ENCODE measurements around the gene NSUN5. TPM values are rescaled to one million over a fixed set of nuclear protein-coding genes. Genes with fewer than 3 reads are reported as not detected.
"Not testable (repeated sequence)": the region's sequence is repeated elsewhere in the genome, so short reads cannot be mapped to it uniquely, and the experiment has no call there.

NSUN5 gene
- total and polyA plus RNA-seq, 3 experiments from 2014 or later: 42.5 to 67.7 (median 66.6) TPM

DNA sequence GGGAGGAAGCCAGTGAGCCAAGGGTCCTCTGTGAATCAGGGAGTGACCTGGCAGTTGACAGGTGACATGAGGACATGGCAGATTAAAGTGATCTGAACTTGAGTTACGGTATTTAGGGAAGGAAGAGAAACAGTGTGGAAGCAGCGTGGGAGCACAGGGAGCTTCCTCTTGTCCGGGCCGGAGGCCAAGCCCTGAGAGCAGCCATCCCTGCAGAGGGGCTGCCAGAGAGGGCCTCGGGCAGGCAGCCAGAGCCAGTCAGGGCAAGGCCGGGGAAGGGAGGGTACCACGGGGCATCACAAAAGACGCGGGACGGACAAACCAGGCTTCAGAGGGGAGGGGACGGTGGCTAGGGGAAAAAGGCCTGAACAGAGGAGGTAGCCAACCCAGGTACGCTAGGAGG, 8.8 kb downstream of the NSUN5 start:
- H3K4me3 ChIP-seq (ENCODE audit: low read length); H3K9me3 ChIP-seq (ENCODE audit: low read length); POLR2A ChIA-PET; H3K27ac ChIP-seq (ENCODE audit: low read depth, low read length); H3K4me3 Mint-ChIP-seq; H3K4me1 ChIP-seq (ENCODE audit: insufficient read depth, low read length); H3K9me3 Mint-ChIP-seq; H3K27me3 ChIP-seq (ENCODE audit: insufficient read depth, low read length, poor library complexity, severe bottlenecking); CTCF ChIA-PET; H3K27me3 Mint-ChIP-seq; DNase-seq; H3K4me1 Mint-ChIP-seq; H3K36me3 ChIP-seq (ENCODE audit: insufficient read depth, low read length); H3K27ac Mint-ChIP-seq: not testable (repeated sequence)
- peaks cover 0 to 20% (median 2%) of the 10 kb centered on the region in 3 donors for H3K36me3 Mint-ChIP-seq

DNA sequence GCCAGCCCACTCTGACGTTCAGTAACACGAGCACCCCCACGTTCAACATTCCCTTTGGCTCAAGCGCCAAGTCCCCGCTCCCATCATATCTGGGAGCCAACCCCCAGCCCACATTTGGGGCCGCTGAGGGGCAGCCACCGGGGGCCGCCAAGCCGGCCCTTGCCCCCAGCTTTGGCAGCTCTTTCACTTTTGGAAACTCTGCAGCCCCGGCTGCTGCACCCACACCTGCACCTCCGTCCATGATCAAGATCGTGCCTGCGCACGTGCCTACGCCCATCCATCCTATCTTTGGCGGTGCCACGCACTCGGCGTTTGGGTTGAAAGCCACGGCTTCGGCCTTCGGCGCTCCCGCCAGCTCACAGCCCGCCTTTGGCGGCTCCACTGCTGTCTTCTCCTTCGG, 10.9 kb downstream of the NSUN5 start:
- H3K27ac Mint-ChIP-seq; H3K4me1 Mint-ChIP-seq; H3K36me3 Mint-ChIP-seq; H3K4me1 ChIP-seq (ENCODE audit: insufficient read depth, low read length); H3K9me3 ChIP-seq (ENCODE audit: low read length); H3K27me3 Mint-ChIP-seq; H3K4me3 Mint-ChIP-seq; POLR2A ChIA-PET; H3K27ac ChIP-seq (ENCODE audit: low read depth, low read length); H3K9me3 Mint-ChIP-seq; H3K36me3 ChIP-seq (ENCODE audit: insufficient read depth, low read length); H3K4me3 ChIP-seq (ENCODE audit: low read length); H3K27me3 ChIP-seq (ENCODE audit: insufficient read depth, low read length, poor library complexity, severe bottlenecking); CTCF ChIA-PET; DNase-seq: not testable (repeated sequence)

DNA sequence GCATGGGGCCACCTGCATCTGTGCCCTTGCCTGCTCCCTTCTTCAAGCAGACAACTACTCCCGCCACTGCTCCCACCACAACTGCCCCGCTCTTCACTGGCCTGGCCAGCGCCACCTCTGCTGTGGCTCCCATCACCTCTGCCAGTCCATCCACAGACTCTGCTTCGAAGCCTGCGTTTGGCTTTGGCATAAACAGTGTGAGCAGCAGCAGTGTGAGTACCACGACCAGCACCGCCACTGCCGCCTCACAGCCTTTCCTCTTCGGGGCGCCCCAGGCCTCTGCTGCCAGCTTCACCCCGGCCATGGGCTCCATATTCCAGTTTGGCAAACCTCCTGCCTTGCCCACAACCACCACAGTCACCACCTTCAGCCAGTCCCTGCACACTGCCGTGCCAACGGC, 11.4 kb downstream of the NSUN5 start:
- H3K27me3 Mint-ChIP-seq; H3K36me3 ChIP-seq (ENCODE audit: insufficient read depth, low read length); H3K4me1 ChIP-seq (ENCODE audit: insufficient read depth, low read length); H3K9me3 Mint-ChIP-seq; H3K4me3 Mint-ChIP-seq; H3K27ac Mint-ChIP-seq; H3K36me3 Mint-ChIP-seq; H3K27ac ChIP-seq (ENCODE audit: low read depth, low read length); H3K9me3 ChIP-seq (ENCODE audit: low read length); H3K4me3 ChIP-seq (ENCODE audit: low read length); H3K27me3 ChIP-seq (ENCODE audit: insufficient read depth, low read length, poor library complexity, severe bottlenecking); H3K4me1 Mint-ChIP-seq; DNase-seq; POLR2A ChIA-PET; CTCF ChIA-PET: not testable (repeated sequence)

DNA sequence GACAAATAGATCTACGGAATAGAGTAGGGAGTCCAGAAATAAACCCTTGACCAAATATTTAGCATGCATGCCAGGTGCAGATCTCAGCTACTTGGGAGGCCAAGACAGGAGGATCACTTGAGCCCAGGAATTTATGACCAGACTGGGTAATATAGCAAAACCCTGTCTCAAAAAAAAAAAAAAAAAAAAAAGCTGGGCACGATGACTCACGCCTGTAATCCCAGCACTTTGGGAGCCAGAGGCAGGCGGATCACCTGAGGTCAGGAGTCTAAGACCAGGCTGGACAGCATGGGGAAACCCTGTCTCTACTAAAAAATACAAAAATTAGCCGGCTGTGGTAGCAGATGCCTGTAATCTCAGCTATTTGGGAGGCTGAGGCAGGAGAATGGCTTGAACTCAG, 31.4 kb downstream of the NSUN5 start:
- H3K4me1 Mint-ChIP-seq; H3K9me3 Mint-ChIP-seq; H3K27ac Mint-ChIP-seq; H3K4me3 ChIP-seq (ENCODE audit: low read length); H3K9me3 ChIP-seq (ENCODE audit: low read length); H3K4me3 Mint-ChIP-seq; POLR2A ChIA-PET; H3K36me3 ChIP-seq (ENCODE audit: insufficient read depth, low read length); H3K27ac ChIP-seq (ENCODE audit: low read depth, low read length); H3K36me3 Mint-ChIP-seq; H3K27me3 ChIP-seq (ENCODE audit: insufficient read depth, low read length, poor library complexity, severe bottlenecking); DNase-seq; H3K27me3 Mint-ChIP-seq; CTCF ChIA-PET; H3K4me1 ChIP-seq (ENCODE audit: insufficient read depth, low read length): not testable (repeated sequence)

- POLR2A ChIA-PET, H3K4me1 Mint-ChIP-seq, H3K27me3 Mint-ChIP-seq: not testable (repeated sequence)
These were observed 40.8 kb downstream of the NSUN5 start for GRCh38 chr7:73267813-73268212.

GRCh38 chr7:73266719-73267368, 41.8 kb downstream of the NSUN5 start:
- H3K27ac ChIP-seq (ENCODE audit: low read depth, low read length); H3K36me3 Mint-ChIP-seq; DNase-seq; H3K4me3 Mint-ChIP-seq; H3K4me3 ChIP-seq (ENCODE audit: low read length); H3K36me3 ChIP-seq (ENCODE audit: insufficient read depth, low read length); H3K4me1 Mint-ChIP-seq; H3K9me3 ChIP-seq (ENCODE audit: low read length); H3K27me3 Mint-ChIP-seq; H3K9me3 Mint-ChIP-seq; H3K4me1 ChIP-seq (ENCODE audit: insufficient read depth, low read length); CTCF ChIA-PET; H3K27ac Mint-ChIP-seq; POLR2A ChIA-PET; H3K27me3 ChIP-seq (ENCODE audit: insufficient read depth, low read length, poor library complexity, severe bottlenecking): not testable (repeated sequence)

More at GRCh38 chr7:73267813-73268212, 40.8 kb downstream of the NSUN5 start:
- DNase-seq; H3K27me3 ChIP-seq (ENCODE audit: insufficient read depth, low read length, poor library complexity, severe bottlenecking); H3K9me3 ChIP-seq (ENCODE audit: low read length); CTCF ChIA-PET; H3K36me3 Mint-ChIP-seq; H3K4me1 ChIP-seq (ENCODE audit: insufficient read depth, low read length); H3K27ac ChIP-seq (ENCODE audit: low read depth, low read length); H3K4me3 Mint-ChIP-seq; H3K9me3 Mint-ChIP-seq; H3K4me3 ChIP-seq (ENCODE audit: low read length); H3K27ac Mint-ChIP-seq; H3K36me3 ChIP-seq (ENCODE audit: insufficient read depth, low read length): not testable (repeated sequence)

DNA sequence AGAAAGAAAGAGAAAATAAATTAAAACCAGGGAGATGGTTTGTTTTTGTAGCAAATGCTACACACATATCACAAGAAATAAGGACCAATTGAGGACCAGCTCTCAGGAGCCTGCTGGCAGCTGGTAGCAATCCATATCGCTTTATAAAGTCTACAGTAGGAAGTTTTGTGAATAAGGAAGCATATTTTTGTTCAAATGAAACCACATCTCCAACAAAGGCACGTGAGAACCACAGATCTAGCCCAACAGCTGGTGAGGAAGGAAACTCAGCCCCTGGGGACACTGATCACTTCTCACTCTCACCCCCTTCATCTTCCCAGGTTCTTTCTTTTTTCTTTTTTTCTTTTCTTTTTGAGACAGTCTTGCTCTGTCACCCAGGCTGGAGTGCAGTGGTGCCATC, 46.2 kb downstream of the NSUN5 start:
- H3K9me3 Mint-ChIP-seq; POLR2A ChIA-PET; H3K27me3 ChIP-seq (ENCODE audit: insufficient read depth, low read length, poor library complexity, severe bottlenecking); H3K4me3 Mint-ChIP-seq; H3K4me1 ChIP-seq (ENCODE audit: insufficient read depth, low read length); H3K9me3 ChIP-seq (ENCODE audit: low read length); H3K27ac Mint-ChIP-seq; H3K36me3 Mint-ChIP-seq; H3K4me3 ChIP-seq (ENCODE audit: low read length); H3K27ac ChIP-seq (ENCODE audit: low read depth, low read length); DNase-seq; CTCF ChIA-PET; H3K27me3 Mint-ChIP-seq; H3K4me1 Mint-ChIP-seq; H3K36me3 ChIP-seq (ENCODE audit: insufficient read depth, low read length): not testable (repeated sequence)

Other genes starting within 250 kb of the NSUN5 start
- not detected for gene SPDYE9, start 222.8 kb downstream of the NSUN5 start, total RNA-seq
- 0.16 TPM for gene SPDYE9, start 222.8 kb downstream of the NSUN5 start, polyA plus RNA-seq
- gene TRIM50, start 19.3 kb upstream of the NSUN5 start, total RNA-seq: not detected
- gene TRIM50, start 19.3 kb upstream of the NSUN5 start, polyA plus RNA-seq: not detected
- gene FKBP6, start 19.3 kb upstream of the NSUN5 start, total RNA-seq: not detected
- not detected for gene FKBP6, start 19.3 kb upstream of the NSUN5 start, polyA plus RNA-seq
- gene FZD9, start 125.0 kb upstream of the NSUN5 start, total RNA-seq: under 1 TPM; 0.09 to 0.38 TPM
- not detected for gene FZD9, start 125.0 kb upstream of the NSUN5 start, polyA plus RNA-seq
- gene BAZ1B, start 213.5 kb upstream of the NSUN5 start, total RNA-seq: 100 to 1,000 TPM; 112 to 118 TPM
- gene BAZ1B, start 213.5 kb upstream of the NSUN5 start, polyA plus RNA-seq: 31.1 TPM
- gene BCL7B, start 248.9 kb upstream of the NSUN5 start, total RNA-seq: 10 to 100 TPM; 68.9 to 72.6 TPM
- 101 TPM for gene BCL7B, start 248.9 kb upstream of the NSUN5 start, polyA plus RNA-seq

Data from CD8-positive, alpha-beta memory T cell (primary cell).